SU-DHL-6 (cell line): ENCODE measurements around the gene SEPTIN1.

Source experiments
- H2AFZ ChIP-seq: fragments of 200-600 bp; sonication (generic); 2 replicates; pipeline ENCODE4 v1.6.1; 2014; ENCODE audit warnings: low read depth, mild to moderate bottlenecking, moderate library complexity, mixed read lengths, antibody characterized with exemption, low read length; ENCODE audit not compliant: severe bottlenecking
- H3F3A ChIP-seq: fragments of 200-600 bp; shearing (Covaris generic); 2 replicates; pipeline ENCODE4 v1.6.0; 2016; ENCODE audit warnings: antibody characterized with exemption, mild to moderate bottlenecking; ENCODE audit not compliant: insufficient read depth
- H3K27ac ChIP-seq: fragments of 200-600 bp; sonication (generic); 2 replicates; pipeline ENCODE4 v1.5.1; 2016; ENCODE audit warnings: low read depth, mild to moderate bottlenecking, low read length, moderate library complexity, mixed read lengths
- H3K27me3 ChIP-seq: fragments of 200-600 bp; sonication (generic), shearing (Covaris generic); 2 replicates; pipeline ENCODE4 v1.6.0; 2014; ENCODE audit warnings: mild to moderate bottlenecking, low read length
- H3K36me3 ChIP-seq: fragments of 200-600 bp; sonication (generic); 2 replicates; pipeline ENCODE4 v1.6.1; 2014; ENCODE audit warnings: mild to moderate bottlenecking, low read length, mixed read lengths
- H3K4me2 ChIP-seq: fragments of 300-600, 200-600 bp; shearing (Covaris generic), sonication (generic); 2 replicates; pipeline ENCODE4 v1.6.0; 2014; ENCODE audit warnings: low read length, low read depth, mild to moderate bottlenecking; ENCODE audit not compliant: poor library complexity, severe bottlenecking
- H3K4me3 ChIP-seq: fragments of 200-600 bp; sonication (generic); 2 replicates; pipeline ENCODE4 v1.5.1; 2014; ENCODE audit warnings: antibody characterized with exemption, low read length, mild to moderate bottlenecking, mixed read lengths; ENCODE audit not compliant: insufficient read depth, poor library complexity, severe bottlenecking
- H3K79me2 ChIP-seq: fragments of 200-600 bp; sonication (generic); 2 replicates; pipeline ENCODE4 v1.6.1; 2014; ENCODE audit warnings: mild to moderate bottlenecking, low read length, moderate library complexity; ENCODE audit not compliant: insufficient read depth
- H3K9ac ChIP-seq: fragments of 200-600 bp; sonication (generic); 2 replicates; pipeline ENCODE4 v1.7.0; 2014; ENCODE audit warnings: mild to moderate bottlenecking, low read length
- H3K9me2 ChIP-seq: fragments of 200-600 bp; sonication (generic); replicated peaks from 2 replicates; pipeline ENCODE4 v1.6.1; 2014; ENCODE audit warnings: low read length; ENCODE audit not compliant: insufficient read depth
- H3K9me3 ChIP-seq: fragments of 200-600 bp; sonication (generic); 2 replicates; pipeline ENCODE4 v1.6.1; 2014; ENCODE audit warnings: low read length, mixed read lengths; ENCODE audit not compliant: insufficient read depth
- H4K20me1 ChIP-seq: fragments of 200-600 bp; sonication (generic); 2 replicates; pipeline ENCODE4 v1.6.1; 2014; ENCODE audit warnings: low read depth, mild to moderate bottlenecking, antibody characterized with exemption, low read length, moderate library complexity, mixed read lengths
- CTCF ChIP-seq: fragments of 200-600 bp; sonication (generic); IDR thresholded peaks from one replicate; pipeline ENCODE4 v1.5.1; 2017; ENCODE audit warnings: antibody characterized with exemption, mild to moderate bottlenecking, low read length, moderate library complexity; ENCODE audit not compliant: insufficient read depth, poor library complexity, severe bottlenecking
- EZH2phosphoT487 ChIP-seq: fragments of 200-600 bp; sonication (generic), shearing (Covaris generic); conservative IDR thresholded peaks from 2 replicates; pipeline ENCODE4 v1.6.1; 2018; ENCODE audit warnings: mild to moderate bottlenecking, antibody characterized with exemption, low read length, moderate library complexity, mixed read lengths

The SEPTIN1 gene

GRCh38 chr16:30371248-30371816, 11.0 kb downstream of the SEPTIN1 start:
- Histone ChIP-seq H3K36me3 (no peaks in the 10 kb centered on the region), H2AFZ (no peak overlapping the region), H3F3A (peaks cover 14% of the 10 kb centered on the region), H3K27ac (peak overlapping the region; percentile 76), H3K9me3 (no peaks in the 10 kb centered on the region), H3K9ac (peak overlapping the region; percentile 57), H3K9me2 (no peaks in the 10 kb centered on the region), H3K79me2 (peaks cover 36% of the 10 kb centered on the region), H3K27me3 (no peaks in the 10 kb centered on the region), H3K4me3 (peak overlapping the region; percentile 40), H4K20me1 (no peaks in the 10 kb centered on the region; the same call in 1 of the 2 replicates), H3K4me2 (peak overlapping the region; percentile 78)
- no peak for TF ChIP-seq EZH2phosphoT487
- no peak for TF ChIP-seq CTCF

GRCh38 chr16:30370456-30371247, 11.7 kb downstream of the SEPTIN1 start, which contains the start of gene TBC1D10B:
TSS of gene TBC1D10B (minus strand) at chr16:30370494. CDS start at chr16:30370183, 311 bp downstream.
- H3K27ac ChIP-seq = peak within 1 kb of the TSS; percentile 76
- no peaks in the 10 kb centered on the region; the same call in 1 of the 2 replicates for H4K20me1 ChIP-seq
- peak within 1 kb of the TSS; percentile 96 for H3K9ac ChIP-seq
- no peaks in the 10 kb centered on the region for H3K27me3 ChIP-seq
- peak within 1 kb of the TSS; percentile 83 for H3K4me2 ChIP-seq
- peaks cover 43% of the 10 kb centered on the region for H3K79me2 ChIP-seq
- H3F3A ChIP-seq = peaks cover 14% of the 10 kb centered on the region
- H2AFZ ChIP-seq = no peak within 1 kb of the TSS
- TF ChIP-seq EZH2phosphoT487 = no peak
- no peak for TF ChIP-seq CTCF
- H3K9me2 ChIP-seq = no peaks in the 10 kb centered on the region
- no peaks in the 10 kb centered on the region for H3K36me3 ChIP-seq
- H3K9me3 ChIP-seq = no peaks in the 10 kb centered on the region
- H3K4me3 ChIP-seq = peak within 1 kb of the TSS; percentile 73

- H3F3A ChIP-seq = peaks cover 14% of the 10 kb centered on the region
- H3K79me2 ChIP-seq = peaks cover 49% of the 10 kb centered on the region
- peak overlapping the region; percentile 73 for H3K4me3 ChIP-seq
- H3K27me3 ChIP-seq = no peaks in the 10 kb centered on the region
- no peak for TF ChIP-seq EZH2phosphoT487
- TF ChIP-seq CTCF = no peak
- no peaks in the 10 kb centered on the region for H3K9me3 ChIP-seq
- peak overlapping the region; percentile 83 for H3K4me2 ChIP-seq
- no peaks in the 10 kb centered on the region; the same call in 1 of the 2 replicates for H4K20me1 ChIP-seq
- H3K9me2 ChIP-seq = no peaks in the 10 kb centered on the region
- peak overlapping the region; percentile 96 for H3K9ac ChIP-seq
- peak overlapping the region; percentile 44 for H3K27ac ChIP-seq
- H3K36me3 ChIP-seq = no peaks in the 10 kb centered on the region
- no peak overlapping the region for H2AFZ ChIP-seq
These were observed 12.4 kb downstream of the SEPTIN1 start for GRCh38 chr16:30369938-30370455.
